IPS DF 6.9 (cell line): ENCODE data around the gene BMP8B.
"Not testable (repeated sequence)": the region's sequence is repeated elsewhere in the genome, so short reads cannot be mapped to it uniquely, and the experiment has no call there.

Source experiments
- DNase-seq: peaks from one replicate; pipeline ENCODE4 v3.0.0-alpha.2; 2013; ENCODE audit warnings: low read depth, low spot score
- H3K27ac ChIP-seq: one replicate; pipeline ENCODE4 v1.5.1; 2013; ENCODE audit warnings: low read length, control low read depth
- H3K27me3 ChIP-seq: 2 replicates; pipeline ENCODE4 v1.6.1; 2013; ENCODE audit warnings: mild to moderate bottlenecking, low read length; ENCODE audit not compliant: control insufficient read depth, insufficient read depth
- H3K36me3 ChIP-seq: 2 replicates; pipeline ENCODE4 v1.6.1; 2013; ENCODE audit warnings: low read length; ENCODE audit not compliant: control insufficient read depth, insufficient read depth
- H3K4me1 ChIP-seq: 2 replicates; pipeline ENCODE4 v1.6.1; 2013; ENCODE audit warnings: low read length; ENCODE audit not compliant: control insufficient read depth, insufficient read depth
- H3K4me3 ChIP-seq: 2 replicates; pipeline ENCODE4 v1.5.1; 2013; ENCODE audit warnings: mild to moderate bottlenecking, low read length
- H3K9me3 ChIP-seq: 2 replicates; pipeline ENCODE4 v1.6.1; 2013; ENCODE audit warnings: low read length, inconsistent platforms; ENCODE audit not compliant: control insufficient read depth, insufficient read depth
- WGBS: extraction: QIAGEN DNeasy Blood & Tissue Kit; methylation state at CpG from one replicate; pipeline ENCODE4 v1.1.7; 2013; ENCODE audit warnings: mixed read lengths, missing lambda C conversion rate; ENCODE audit not compliant: insufficient read length, insufficient coverage; 5-methylcytosine and 5-hydroxymethylcytosine counted together

Gene BMP8B

DNA sequence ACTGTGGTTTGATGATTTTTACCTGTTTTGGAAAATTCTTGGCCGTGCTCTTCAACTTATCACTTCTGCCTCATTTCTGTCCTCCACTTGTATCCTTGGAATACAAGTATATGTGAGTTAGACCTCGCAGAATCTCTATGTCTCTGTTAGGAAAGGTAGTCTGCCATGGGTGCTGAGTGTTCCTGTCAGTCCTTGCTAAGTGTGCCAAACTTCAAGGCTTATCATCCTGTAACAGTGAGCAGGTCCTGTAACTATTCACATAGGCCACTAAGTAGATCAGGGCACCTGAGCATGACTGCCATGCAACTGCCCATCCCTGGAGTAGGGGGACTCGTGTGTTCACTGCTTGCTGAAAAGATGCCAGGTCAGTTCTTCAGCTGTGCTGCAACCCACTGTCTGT, 24.2 kb upstream of the BMP8B start:
- Histone ChIP-seq H3K27ac (no peak overlapping the region), H3K27me3 (no peaks in the 10 kb centered on the region), H3K4me3 (no peak overlapping the region), H3K36me3 (no peaks in the 10 kb centered on the region), H3K9me3 (no peaks in the 10 kb centered on the region), H3K4me1 (no peaks in the 10 kb centered on the region)
- DNase-seq = no peak
- no CpG with 5 or more reads among the region's 3 CpGs for WGBS

- H3K36me3 ChIP-seq = no peaks in the 10 kb centered on the region
- no peaks in the 10 kb centered on the region for H3K27me3 ChIP-seq
- no peak overlapping the region for H3K4me3 ChIP-seq
- WGBS = no CpG with 5 or more reads among the region's 8 CpGs
- no peaks in the 10 kb centered on the region for H3K4me1 ChIP-seq
- no peaks in the 10 kb centered on the region for H3K9me3 ChIP-seq
- no peak overlapping the region for H3K27ac ChIP-seq
- DNase-seq = no peak
Measured at GRCh38 chr1:39808784-39809517, 20.3 kb upstream of the BMP8B start.

DNA sequence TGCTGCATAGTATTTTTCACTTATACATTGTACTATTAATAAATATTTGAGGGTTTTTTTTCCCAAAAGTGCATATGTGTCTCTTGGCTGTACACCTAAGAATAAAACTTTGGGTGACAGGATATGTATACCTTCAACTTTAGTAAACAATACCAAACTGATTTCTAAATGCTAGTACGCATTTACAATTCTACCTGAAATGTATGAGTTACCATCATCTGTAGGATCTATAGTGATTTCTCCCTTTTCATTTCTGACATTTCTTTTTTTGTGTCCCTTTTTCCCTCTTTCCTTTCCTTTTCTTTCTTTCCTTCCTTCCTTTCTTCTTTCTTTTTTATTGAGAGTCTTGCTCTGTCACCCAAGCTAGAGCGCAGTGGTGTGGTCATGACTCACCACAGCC, 16.7 kb upstream of the BMP8B start:
- no peaks in the 10 kb centered on the region for H3K4me1 ChIP-seq
- H3K36me3 ChIP-seq = no peaks in the 10 kb centered on the region
- H3K9me3 ChIP-seq = no peaks in the 10 kb centered on the region
- no peaks in the 10 kb centered on the region for H3K27me3 ChIP-seq
- no peak overlapping the region for H3K27ac ChIP-seq
- WGBS = no CpG with 5 or more reads among the region's 2 CpGs
- DNase-seq = no peak
- H3K4me3 ChIP-seq = no peak overlapping the region

GRCh38 chr1:39802496-39803260, 14.0 kb upstream of the BMP8B start:
- Histone ChIP-seq H3K36me3 (no peaks in the 10 kb centered on the region), H3K27me3 (no peaks in the 10 kb centered on the region), H3K4me3 (no peak overlapping the region), H3K9me3 (no peaks in the 10 kb centered on the region), H3K27ac (no peak overlapping the region), H3K4me1 (no peaks in the 10 kb centered on the region)
- no peak for DNase-seq
- no CpG with 5 or more reads among the region's 14 CpGs for WGBS

GRCh38 chr1:39800471-39800835, 11.8 kb upstream of the BMP8B start:
- no CpG with 5 or more reads among the region's 3 CpGs for WGBS
- H3K9me3 ChIP-seq = no peaks in the 10 kb centered on the region
- no peaks in the 10 kb centered on the region for H3K36me3 ChIP-seq
- no peak overlapping the region for H3K27ac ChIP-seq
- no peak overlapping the region for H3K4me3 ChIP-seq
- H3K27me3 ChIP-seq = no peaks in the 10 kb centered on the region
- DNase-seq = no peak
- no peaks in the 10 kb centered on the region for H3K4me1 ChIP-seq

GRCh38 chr1:39799770-39800470, 11.3 kb upstream of the BMP8B start:
- no CpG with 5 or more reads among the region's 8 CpGs for WGBS
- no peaks in the 10 kb centered on the region for H3K27me3 ChIP-seq

DNA sequence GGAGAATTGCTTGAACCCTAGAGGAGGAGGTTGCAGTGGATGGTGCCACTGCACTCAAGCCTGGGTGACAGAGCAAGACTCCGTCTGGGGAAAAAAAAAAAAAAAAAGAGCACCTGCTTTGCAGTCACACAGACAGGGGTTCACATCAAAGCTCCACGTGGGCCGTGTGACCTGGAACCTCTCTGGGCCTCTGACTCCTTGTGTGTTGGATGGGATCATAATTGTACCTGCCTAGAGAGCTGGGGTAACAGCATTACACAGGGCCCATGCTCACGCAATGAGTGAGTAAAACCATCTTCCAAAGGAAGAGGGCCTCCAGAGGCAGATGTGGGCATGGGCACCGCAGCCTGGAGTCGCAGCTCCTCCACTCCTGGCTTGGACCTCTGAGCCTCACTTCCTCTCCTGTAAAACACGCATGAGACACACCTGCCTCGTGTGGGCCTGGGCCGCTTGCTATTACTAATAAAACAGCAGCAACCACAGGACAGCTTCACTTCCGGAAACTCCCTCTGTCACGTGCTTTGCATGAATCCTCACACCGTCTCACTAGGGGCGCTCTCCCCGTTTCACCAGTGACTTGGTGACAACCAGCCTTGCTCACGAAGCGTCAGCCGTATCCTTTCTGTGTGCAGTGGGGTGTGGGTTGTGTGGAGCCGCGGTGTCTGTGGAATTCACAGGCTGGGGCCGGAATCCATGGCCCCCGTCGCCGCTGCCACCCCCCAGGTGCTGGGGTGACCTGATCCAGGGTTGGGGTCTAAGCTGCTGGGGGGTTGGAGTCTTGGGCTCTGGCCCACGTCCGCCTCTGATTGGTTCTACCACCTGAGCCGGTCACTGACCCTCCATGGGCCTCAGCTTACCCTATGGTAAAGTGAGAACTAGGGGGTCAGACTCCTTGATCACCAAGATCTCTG, 10.4 kb upstream of the BMP8B start:
- H3K4me1 ChIP-seq, H3K27ac ChIP-seq, H3K9me3 ChIP-seq, H3K36me3 ChIP-seq, DNase-seq, H3K4me3 ChIP-seq, H3K27me3 ChIP-seq: not testable (repeated sequence)
- no CpG with 5 or more reads among the region's 26 CpGs for WGBS

More at GRCh38 chr1:39799770-39800470, 11.3 kb upstream of the BMP8B start:
- DNase-seq = no peak
- H3K36me3 ChIP-seq = no peaks in the 10 kb centered on the region
- H3K27ac ChIP-seq = no peak overlapping the region
- no peak overlapping the region for H3K4me3 ChIP-seq
- H3K9me3 ChIP-seq = no peaks in the 10 kb centered on the region
- no peaks in the 10 kb centered on the region for H3K4me1 ChIP-seq

- Histone ChIP-seq H3K4me1 (no peaks in the 10 kb centered on the region), H3K9me3 (no peaks in the 10 kb centered on the region), H3K36me3 (no peaks in the 10 kb centered on the region), H3K27ac (no peak overlapping the region), H3K27me3 (no peaks in the 10 kb centered on the region), H3K4me3 (no peak overlapping the region)
- no peak for DNase-seq
- no CpG with 5 or more reads among the region's 1 CpG for WGBS
Measured at GRCh38 chr1:39795651-39796050, 7.0 kb upstream of the BMP8B start.

DNA sequence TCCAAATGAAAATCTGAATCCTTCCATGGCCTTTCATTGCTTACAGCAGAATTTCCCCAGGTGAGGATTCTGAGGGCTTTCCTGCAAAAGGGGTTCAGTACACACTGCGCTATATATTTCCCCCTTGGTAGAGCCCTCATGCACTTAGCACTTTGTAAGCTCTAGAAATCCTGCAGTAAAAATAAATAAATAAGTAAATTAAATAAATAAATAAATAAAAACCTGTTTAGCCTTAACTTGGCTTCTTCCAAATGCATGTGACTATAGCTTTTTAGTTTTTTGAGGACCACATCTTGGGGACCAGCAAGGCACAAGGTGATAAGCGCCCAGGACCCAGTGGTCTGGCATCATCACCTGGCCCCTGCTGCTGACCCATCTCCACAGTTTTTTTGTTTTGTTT, 3.2 kb upstream of the BMP8B start:
- Histone ChIP-seq H3K27me3 (peaks cover 15% of the 10 kb centered on the region; the same call in 1 of the 2 replicates), H3K4me1 (0 out of 2 replicates have a peak, but pooled peaks cover 2% of the 10 kb centered on the region), H3K4me3 (no peak overlapping the region), H3K9me3 (no peaks in the 10 kb centered on the region), H3K36me3 (no peaks in the 10 kb centered on the region), H3K27ac (no peak overlapping the region)
- DNase-seq = no peak
- no CpG with 5 or more reads among the region's 2 CpGs for WGBS
